Loucy (cell line): ENCODE measurements around the gene LPO.

Source experiments
- H2AFZ ChIP-seq: fragments of 200-600 bp; sonication (generic); 2 replicates; pipeline ENCODE4 v1.6.0; 2016; ENCODE audit warnings: antibody characterized with exemption, mild to moderate bottlenecking, low read length, moderate library complexity
- H3F3A ChIP-seq: fragments of 200-600 bp; 2 replicates; pipeline ENCODE4 v1.6.0; 2016; ENCODE audit warnings: antibody characterized with exemption, low read depth, mild to moderate bottlenecking
- H3K27me3 ChIP-seq: fragments of 200-600 bp; sonication (generic); 2 replicates; pipeline ENCODE4 v1.6.1; 2014; ENCODE audit warnings: low read length, mild to moderate bottlenecking; ENCODE audit not compliant: insufficient read depth, poor library complexity, severe bottlenecking
- H3K36me3 ChIP-seq: fragments of 200-600 bp; sonication (generic); 2 replicates; pipeline ENCODE4 v1.6.1; 2016; ENCODE audit warnings: low read length; ENCODE audit not compliant: insufficient read depth
- H3K4me1 ChIP-seq: fragments of 200-600 bp; sonication (generic); 2 replicates; pipeline ENCODE4 v1.5.1; 2014; ENCODE audit warnings: low read length, mild to moderate bottlenecking; ENCODE audit not compliant: insufficient read depth, poor library complexity, severe bottlenecking
- H3K4me2 ChIP-seq: fragments of 200-600 bp; sonication (generic); 2 replicates; pipeline ENCODE4 v1.6.0; 2014; ENCODE audit warnings: antibody characterized with exemption, low read length, low read depth, mild to moderate bottlenecking; ENCODE audit not compliant: poor library complexity, severe bottlenecking
- H3K4me3 ChIP-seq: fragments of 200-600 bp; sonication (generic); 2 replicates; pipeline ENCODE4 v1.5.1; 2014; ENCODE audit warnings: low read length, mild to moderate bottlenecking, mixed read lengths; ENCODE audit not compliant: poor library complexity, severe bottlenecking
- H3K79me2 ChIP-seq: fragments of 200-600 bp; sonication (generic); 2 replicates; pipeline ENCODE4 v1.6.1; 2014; ENCODE audit warnings: low read length; ENCODE audit not compliant: insufficient read depth
- H3K9ac ChIP-seq: fragments of 200-600 bp; sonication (generic); 2 replicates; pipeline ENCODE4 v1.6.0; 2014; ENCODE audit warnings: mild to moderate bottlenecking, low read depth, low read length, moderate library complexity; ENCODE audit not compliant: poor library complexity, severe bottlenecking
- H3K9me2 ChIP-seq: fragments of 200-600 bp; sonication (generic); replicated peaks from 2 replicates; pipeline ENCODE4 v1.6.1; 2016; ENCODE audit warnings: low read depth, low read length, mixed read lengths
- H3K9me3 ChIP-seq: fragments of 200-600 bp; sonication (generic); 2 replicates; pipeline ENCODE4 v1.6.1; 2014; ENCODE audit warnings: mild to moderate bottlenecking, antibody characterized with exemption, low read length, low read depth; ENCODE audit not compliant: insufficient read depth
- H4K20me1 ChIP-seq: fragments of 200-600 bp; sonication (generic); 2 replicates; pipeline ENCODE4 v1.6.0; 2014; ENCODE audit warnings: antibody characterized with exemption, low read length, mild to moderate bottlenecking; ENCODE audit not compliant: insufficient read depth, poor library complexity, severe bottlenecking
- EZH2phosphoT487 ChIP-seq: fragments of 200-600 bp; IDR thresholded peaks from 2 replicates; pipeline ENCODE4 v1.6.1; 2018; ENCODE audit warnings: antibody characterized with exemption, mild to moderate bottlenecking, moderate library complexity, borderline replicate concordance
- TF ChIP-seq, protein P1 (sequence below): fragments of 200-600 bp; sonication (generic); conservative IDR thresholded peaks from 2 replicates; pipeline ENCODE4 v1.5.1; 2014; ENCODE audit warnings: mild to moderate bottlenecking, antibody characterized with exemption, low read length

Gene LPO

GRCh38 chr17:58246104-58246740, 7.8 kb downstream of the LPO start:
- no peaks in the 10 kb centered on the region for H3K27me3 ChIP-seq

GRCh38 chr17:58246781-58247180, 8.4 kb downstream of the LPO start:
- Histone ChIP-seq H3K4me1 (peaks cover 9% of the 10 kb centered on the region), H3K4me3 (no peak overlapping the region), H3K4me2 (no peak overlapping the region), H3K9me2 (no peaks in the 10 kb centered on the region), H3K9me3 (no peaks in the 10 kb centered on the region), H3K27me3 (no peaks in the 10 kb centered on the region), H3K36me3 (no peaks in the 10 kb centered on the region), H3F3A (no peaks in the 10 kb centered on the region), H2AFZ (no peak overlapping the region), H3K79me2 (no peaks in the 10 kb centered on the region), H3K9ac (no peak overlapping the region), H4K20me1 (no peaks in the 10 kb centered on the region)
- TF ChIP-seq EZH2phosphoT487, result no peak
- TF ChIP-seq, protein P1, sequence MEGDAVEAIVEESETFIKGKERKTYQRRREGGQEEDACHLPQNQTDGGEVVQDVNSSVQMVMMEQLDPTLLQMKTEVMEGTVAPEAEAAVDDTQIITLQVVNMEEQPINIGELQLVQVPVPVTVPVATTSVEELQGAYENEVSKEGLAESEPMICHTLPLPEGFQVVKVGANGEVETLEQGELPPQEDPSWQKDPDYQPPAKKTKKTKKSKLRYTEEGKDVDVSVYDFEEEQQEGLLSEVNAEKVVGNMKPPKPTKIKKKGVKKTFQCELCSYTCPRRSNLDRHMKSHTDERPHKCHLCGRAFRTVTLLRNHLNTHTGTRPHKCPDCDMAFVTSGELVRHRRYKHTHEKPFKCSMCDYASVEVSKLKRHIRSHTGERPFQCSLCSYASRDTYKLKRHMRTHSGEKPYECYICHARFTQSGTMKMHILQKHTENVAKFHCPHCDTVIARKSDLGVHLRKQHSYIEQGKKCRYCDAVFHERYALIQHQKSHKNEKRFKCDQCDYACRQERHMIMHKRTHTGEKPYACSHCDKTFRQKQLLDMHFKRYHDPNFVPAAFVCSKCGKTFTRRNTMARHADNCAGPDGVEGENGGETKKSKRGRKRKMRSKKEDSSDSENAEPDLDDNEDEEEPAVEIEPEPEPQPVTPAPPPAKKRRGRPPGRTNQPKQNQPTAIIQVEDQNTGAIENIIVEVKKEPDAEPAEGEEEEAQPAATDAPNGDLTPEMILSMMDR, result no peak

More at GRCh38 chr17:58246104-58246740, 7.8 kb downstream of the LPO start:
- Histone ChIP-seq H3K4me1 (peaks cover 9% of the 10 kb centered on the region), H3F3A (no peaks in the 10 kb centered on the region), H3K9ac (no peak overlapping the region), H3K9me2 (no peaks in the 10 kb centered on the region), H4K20me1 (no peaks in the 10 kb centered on the region), H3K79me2 (no peaks in the 10 kb centered on the region), H3K4me3 (no peak overlapping the region), H3K9me3 (no peaks in the 10 kb centered on the region), H3K36me3 (no peaks in the 10 kb centered on the region), H2AFZ (no peak overlapping the region), H3K4me2 (no peak overlapping the region)
- TF ChIP-seq, protein P1, result no peak
- TF ChIP-seq EZH2phosphoT487, result no peak

DNA sequence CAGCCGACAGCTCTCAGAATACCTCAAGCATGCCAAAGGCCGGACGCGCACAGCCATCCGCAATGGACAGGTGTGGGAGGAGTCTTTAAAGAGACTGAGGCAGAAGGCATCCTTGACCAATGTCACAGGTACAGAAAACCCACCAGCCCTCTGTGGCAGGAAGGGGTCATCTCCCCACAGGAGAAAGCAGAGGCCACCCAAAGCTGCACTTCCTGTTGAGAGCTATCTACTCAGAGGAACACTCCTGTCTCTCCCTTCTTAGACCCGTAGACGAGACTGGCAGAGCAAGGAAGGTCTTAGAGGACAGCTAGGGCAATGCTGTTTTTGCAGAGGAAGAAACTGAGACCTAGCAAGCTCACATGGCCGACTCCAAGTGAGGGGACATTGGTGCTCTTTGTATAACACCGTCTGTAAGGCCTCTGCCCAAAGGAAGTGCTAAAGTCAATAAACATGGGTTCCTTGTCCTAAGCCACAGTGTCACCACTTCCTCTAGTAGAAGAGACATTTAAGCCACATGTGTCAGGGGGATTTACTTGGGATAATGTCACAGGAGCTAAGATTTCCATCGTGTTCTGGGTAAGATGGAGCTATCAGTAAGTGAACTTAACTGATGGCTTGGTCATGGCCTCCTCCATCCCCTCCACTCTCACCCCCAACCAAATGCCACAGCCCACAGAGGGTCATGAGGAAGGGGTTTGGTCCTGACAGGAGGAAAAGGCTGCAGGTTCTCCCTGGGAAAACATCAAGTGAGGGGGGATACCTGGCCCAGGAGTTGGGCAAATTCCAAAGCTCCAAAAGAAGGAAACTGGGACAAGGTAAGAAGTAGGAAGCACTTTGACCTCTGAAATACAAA, 9.4 kb downstream of the LPO start:
- Histone ChIP-seq H4K20me1 (no peaks in the 10 kb centered on the region), H3K9me2 (no peaks in the 10 kb centered on the region), H3K4me3 (no peak overlapping the region), H3K4me2 (peak overlapping the region; percentile 51), H3K27me3 (no peaks in the 10 kb centered on the region), H3F3A (no peaks in the 10 kb centered on the region), H3K9me3 (no peaks in the 10 kb centered on the region), H2AFZ (peak overlapping the region; percentile 71), H3K4me1 (peaks cover 9% of the 10 kb centered on the region), H3K9ac (no peak overlapping the region), H3K36me3 (no peaks in the 10 kb centered on the region), H3K79me2 (no peaks in the 10 kb centered on the region)
- TF ChIP-seq, protein P1, result no peak
- TF ChIP-seq EZH2phosphoT487, result no peak
